T-helper 17 cell (primary cell): ENCODE results near the gene TGIF2. TPM values are rescaled to one million over a fixed set of nuclear protein-coding genes. Genes with fewer than 3 reads are reported as not detected.

Experiments used
- ATAC-seq: fragments of 150-1000 bp; cut with Tn5 transposase; 2 replicates; pipeline ENCODE4 v1.10.0; 2021; ENCODE audit warnings: mild to moderate bottlenecking, moderate library complexity
- DNase-seq, 3 donors: peaks; one replicate each; pipeline versions ENCODE4 v3.0.0 to v3.0.0-alpha.2; 2020 to 2021
- H3K9me3 ChIP-seq: one replicate; pipeline ENCODE4 v1.7.0; 2013; ENCODE audit warnings: low read length, mild to moderate bottlenecking; ENCODE audit not compliant: control insufficient read depth, poor library complexity, severe bottlenecking
- H3K27ac Mint-ChIP-seq: one replicate; pipeline ENCODE4 v1.8.0; 2022; ENCODE audit warnings: mild to moderate bottlenecking, moderate library complexity, mixed read lengths
- H3K27me3 Mint-ChIP-seq: one replicate; pipeline ENCODE4 v1.8.0; 2022; ENCODE audit warnings: mixed read lengths
- H3K36me3 Mint-ChIP-seq: one replicate; pipeline ENCODE4 v1.8.0; 2022; ENCODE audit warnings: low read depth, mixed read lengths
- H3K4me1 Mint-ChIP-seq: one replicate; pipeline ENCODE4 v1.8.0; 2022; ENCODE audit warnings: mild to moderate bottlenecking, mixed read lengths
- H3K4me3 Mint-ChIP-seq: one replicate; pipeline ENCODE4 v1.8.0; 2022; ENCODE audit warnings: mild to moderate bottlenecking, moderate library complexity, mixed read lengths
- total RNA-seq, 4 donors: library from RNA in 2 of 4; stranded (reverse) in 2 of 4; gene quantifications; one replicate each; pipeline ENCODE4 v1.2.3 and lab custom pipeline; 2022 to 2026

The TGIF2 gene
- total RNA-seq, 2 donors from 2014 or later, result 32.8 to 38.5 TPM

DNA sequence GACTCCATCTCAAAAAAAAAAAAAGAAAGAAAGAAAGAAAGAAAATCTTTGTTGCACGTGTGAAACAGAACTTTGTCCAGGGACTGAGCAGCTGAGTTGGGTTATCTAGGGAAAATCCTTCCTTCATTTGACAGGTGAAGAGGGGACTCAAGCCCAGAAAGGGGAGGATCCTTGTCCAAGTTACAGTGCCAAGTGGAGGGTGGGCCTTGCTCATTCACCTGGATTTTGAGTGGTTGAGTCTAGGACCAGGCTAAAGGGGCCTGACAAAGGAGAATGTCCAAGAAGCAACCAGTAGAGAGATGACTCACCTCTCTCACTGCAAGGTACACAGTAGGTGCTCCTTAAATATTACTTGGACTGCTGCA lies 2.7 kb downstream of the TGIF2 start:
- ATAC-seq (no peak), DNase-seq (no peak)
- Mint-ChIP-seq H3K27me3 (no peaks in the 10 kb centered on the region), H3K4me3 (peak overlapping the region; percentile 98), H3K27ac (peak overlapping the region; percentile 97), H3K36me3 (peaks cover 9% of the 10 kb centered on the region), H3K4me1 (peaks cover 32% of the 10 kb centered on the region)
- H3K9me3 ChIP-seq, result no peaks in the 10 kb centered on the region

- H3K9me3 ChIP-seq, result no peaks in the 10 kb centered on the region
- DNase-seq, result no peak
- Mint-ChIP-seq H3K36me3 (peaks cover 9% of the 10 kb centered on the region), H3K4me1 (peaks cover 29% of the 10 kb centered on the region), H3K27ac (no peak overlapping the region), H3K27me3 (no peaks in the 10 kb centered on the region), H3K4me3 (no peak overlapping the region)
- ATAC-seq, result no peak
Measured at GRCh38 chr20:36578356-36579041, 5.1 kb downstream of the TGIF2 start.

- peak overlapping the region; percentile 21 for H3K4me3 Mint-ChIP-seq
Measured at GRCh38 chr20:36579996-36580545, 6.7 kb downstream of the TGIF2 start.

GRCh38 chr20:36582322-36582721 lies 8.9 kb downstream of the TGIF2 start:
- Mint-ChIP-seq H3K4me3 (no peak overlapping the region), H3K27me3 (no peaks in the 10 kb centered on the region), H3K27ac (peak overlapping the region; percentile 87), H3K36me3 (peaks cover 6% of the 10 kb centered on the region), H3K4me1 (peaks cover 17% of the 10 kb centered on the region)
- ATAC-seq (peak; percentile 80), DNase-seq (no peak)
- H3K9me3 ChIP-seq, result no peaks in the 10 kb centered on the region

More at GRCh38 chr20:36579996-36580545, 6.7 kb downstream of the TGIF2 start:
- no peak for DNase-seq
- no peak for ATAC-seq
- no peaks in the 10 kb centered on the region for H3K27me3 Mint-ChIP-seq
- peaks cover 6% of the 10 kb centered on the region for H3K36me3 Mint-ChIP-seq
- H3K9me3 ChIP-seq, result no peaks in the 10 kb centered on the region
- H3K4me1 Mint-ChIP-seq, result peaks cover 24% of the 10 kb centered on the region
- peak overlapping the region; percentile 84 for H3K27ac Mint-ChIP-seq

- H3K27ac Mint-ChIP-seq, result peak overlapping the region; percentile 87
- DNase-seq (no peak), ATAC-seq (no peak)
- peaks cover 6% of the 10 kb centered on the region for H3K36me3 Mint-ChIP-seq
- H3K4me3 Mint-ChIP-seq, result peak overlapping the region; percentile 15
- H3K4me1 Mint-ChIP-seq, result peaks cover 21% of the 10 kb centered on the region
- no peaks in the 10 kb centered on the region for H3K27me3 Mint-ChIP-seq
- no peaks in the 10 kb centered on the region for H3K9me3 ChIP-seq
Measured at GRCh38 chr20:36582821-36583220, 9.4 kb downstream of the TGIF2 start.

DNA sequence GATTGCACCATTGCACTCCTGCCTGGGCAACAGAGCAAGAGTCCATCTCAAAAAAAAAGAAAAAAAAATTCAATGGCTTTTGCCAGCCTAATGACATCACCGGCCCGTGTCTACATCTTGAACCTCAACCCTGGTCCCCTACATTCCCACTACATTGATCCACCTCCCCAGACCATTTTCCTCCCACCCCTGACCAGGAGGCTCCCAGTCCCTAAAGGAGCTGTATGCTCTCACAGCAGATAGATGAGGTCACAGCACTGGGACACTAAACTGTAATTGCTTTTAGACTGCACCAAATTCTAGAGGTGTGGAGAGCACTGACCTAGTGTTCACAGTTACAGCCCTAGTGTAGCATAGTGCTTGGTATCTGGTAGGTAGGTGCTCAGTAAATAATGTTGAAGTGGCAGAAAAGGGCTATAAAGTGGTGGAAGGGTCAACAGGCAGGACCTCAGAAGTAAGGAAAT lies 10.7 kb downstream of the TGIF2 start:
- no peaks in the 10 kb centered on the region for H3K9me3 ChIP-seq

GRCh38 chr20:36585410-36586125 lies 12.2 kb downstream of the TGIF2 start:
- no peaks in the 10 kb centered on the region for H3K9me3 ChIP-seq
- peaks cover 19% of the 10 kb centered on the region for H3K4me1 Mint-ChIP-seq
- peak overlapping the region; percentile 21 for H3K27ac Mint-ChIP-seq
- H3K4me3 Mint-ChIP-seq, result no peak overlapping the region
- no peaks in the 10 kb centered on the region for H3K36me3 Mint-ChIP-seq
- no peaks in the 10 kb centered on the region for H3K27me3 Mint-ChIP-seq
- no peak for DNase-seq
- no peak for ATAC-seq

More for the DNA sequence above, 10.7 kb downstream of the TGIF2 start:
- Mint-ChIP-seq H3K36me3 (peaks cover 6% of the 10 kb centered on the region), H3K27ac (peak overlapping the region; percentile 87), H3K4me1 (peaks cover 23% of the 10 kb centered on the region), H3K4me3 (no peak overlapping the region), H3K27me3 (no peaks in the 10 kb centered on the region)
- DNase-seq, result no peak
- ATAC-seq, result no peak

DNA sequence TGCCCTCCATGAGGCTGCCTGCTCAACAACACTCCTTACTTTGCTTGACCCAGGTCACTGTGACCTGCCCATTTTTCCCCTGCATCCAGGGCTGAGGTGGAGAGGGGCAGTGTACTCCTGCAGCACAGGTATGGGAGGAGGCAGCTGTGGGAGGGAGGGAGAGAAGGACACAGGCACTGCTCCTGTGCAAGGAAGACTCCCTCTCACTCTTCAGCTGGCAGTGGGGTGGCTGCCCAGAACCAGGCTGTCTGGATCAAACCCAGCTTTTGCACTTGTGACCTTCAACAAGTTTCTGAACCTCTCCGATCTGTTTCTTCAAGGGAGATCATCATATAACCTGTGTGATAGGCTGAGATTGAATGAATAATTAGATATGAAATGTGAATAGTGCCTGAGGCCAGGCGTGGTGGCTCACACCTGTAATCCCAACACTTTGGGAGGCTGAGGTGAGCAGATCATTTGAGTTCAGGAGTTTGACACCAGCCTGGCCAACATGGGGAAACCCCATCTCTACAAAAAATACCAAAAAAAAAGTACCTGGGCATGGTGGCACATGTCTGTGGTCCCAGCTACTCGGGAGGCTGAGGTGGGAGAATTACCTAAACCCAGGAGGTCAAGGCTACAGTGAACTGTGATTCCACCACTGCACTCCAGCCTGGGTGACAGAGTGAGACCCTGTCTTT lies 14.1 kb downstream of the TGIF2 start:
- peak; percentile 31 for ATAC-seq
- H3K9me3 ChIP-seq, result no peaks in the 10 kb centered on the region
- H3K36me3 Mint-ChIP-seq, result no peaks in the 10 kb centered on the region
- peaks cover 28% of the 10 kb centered on the region for H3K4me1 Mint-ChIP-seq
- no peaks in the 10 kb centered on the region for H3K27me3 Mint-ChIP-seq
- H3K27ac Mint-ChIP-seq, result peak overlapping the region; percentile 60
- peak overlapping the region; percentile 52 for H3K4me3 Mint-ChIP-seq
- no peak for DNase-seq

GRCh38 chr20:36591281-36591680 lies 17.9 kb downstream of the TGIF2 start:
- peak overlapping the region; percentile 87 for H3K27ac Mint-ChIP-seq
- no peaks in the 10 kb centered on the region for H3K9me3 ChIP-seq
- peaks cover 51% of the 10 kb centered on the region for H3K4me1 Mint-ChIP-seq
- H3K36me3 Mint-ChIP-seq, result no peaks in the 10 kb centered on the region
- H3K4me3 Mint-ChIP-seq, result no peak overlapping the region
- no peaks in the 10 kb centered on the region for H3K27me3 Mint-ChIP-seq
- ATAC-seq (no peak), DNase-seq (no peak)

GRCh38 chr20:36591854-36592641 lies 18.7 kb downstream of the TGIF2 start:
- peak; percentile 61 for ATAC-seq
- Mint-ChIP-seq H3K27ac (peak overlapping the region; percentile 87), H3K4me1 (peaks cover 48% of the 10 kb centered on the region), H3K4me3 (peak overlapping the region; percentile 63), H3K27me3 (no peaks in the 10 kb centered on the region), H3K36me3 (no peaks in the 10 kb centered on the region)
- H3K9me3 ChIP-seq, result no peaks in the 10 kb centered on the region
- peak; percentile 28 to 53 (median 36) for DNase-seq

GRCh38 chr20:36593347-36593929 lies 20.0 kb downstream of the TGIF2 start:
- peaks cover 41% of the 10 kb centered on the region for H3K4me1 Mint-ChIP-seq
- no peak for ATAC-seq
- DNase-seq, result no peak
- no peaks in the 10 kb centered on the region for H3K9me3 ChIP-seq
- no peak overlapping the region for H3K4me3 Mint-ChIP-seq
- H3K36me3 Mint-ChIP-seq, result no peaks in the 10 kb centered on the region
- no peaks in the 10 kb centered on the region for H3K27me3 Mint-ChIP-seq
- peak overlapping the region; percentile 87 for H3K27ac Mint-ChIP-seq

- Mint-ChIP-seq H3K4me3 (no peak overlapping the region), H3K27ac (peak overlapping the region; percentile 67), H3K36me3 (no peaks in the 10 kb centered on the region), H3K27me3 (no peaks in the 10 kb centered on the region), H3K4me1 (peaks cover 18% of the 10 kb centered on the region)
- no peaks in the 10 kb centered on the region for H3K9me3 ChIP-seq
- DNase-seq (no peak), ATAC-seq (no peak)
Measured at GRCh38 chr20:36599912-36600345, 26.5 kb downstream of the TGIF2 start.
